Stimulated activated CD8-positive, alpha-beta memory T cell treated with anti-CD3 and anti-CD28 coated beads, Interleukin-7, amount 100 ng/mL, for 4 hours (primary cell): ENCODE data around the gene TULP4.

Source experiments
- DNase-seq, 2 donors: peaks; one replicate each; pipeline ENCODE4 v3.0.0-alpha.2; 2020; ENCODE audit warnings: low read depth in 2 of 2

TULP4 gene

DNA sequence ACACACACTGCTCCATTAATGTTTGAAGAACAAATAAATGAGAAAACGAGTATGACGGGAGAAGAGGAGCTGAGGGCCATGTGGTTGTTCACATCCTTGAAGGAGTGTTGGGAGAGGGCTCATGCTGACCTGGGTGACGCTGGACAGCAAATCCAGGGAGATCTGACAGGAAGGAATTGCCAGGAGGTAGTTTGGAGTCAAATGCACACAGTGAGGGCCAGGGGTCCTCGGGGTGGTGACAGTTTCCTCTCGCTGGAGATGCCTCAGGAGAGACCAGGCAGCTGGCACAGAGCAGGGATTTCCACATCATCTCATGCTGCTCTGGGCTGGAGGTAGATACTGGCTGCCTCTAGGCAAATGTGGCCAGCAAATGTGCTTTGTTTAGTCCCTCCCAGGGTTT is 245.7 kb downstream of the TULP4 start:
- DNase-seq, result no peak

DNA sequence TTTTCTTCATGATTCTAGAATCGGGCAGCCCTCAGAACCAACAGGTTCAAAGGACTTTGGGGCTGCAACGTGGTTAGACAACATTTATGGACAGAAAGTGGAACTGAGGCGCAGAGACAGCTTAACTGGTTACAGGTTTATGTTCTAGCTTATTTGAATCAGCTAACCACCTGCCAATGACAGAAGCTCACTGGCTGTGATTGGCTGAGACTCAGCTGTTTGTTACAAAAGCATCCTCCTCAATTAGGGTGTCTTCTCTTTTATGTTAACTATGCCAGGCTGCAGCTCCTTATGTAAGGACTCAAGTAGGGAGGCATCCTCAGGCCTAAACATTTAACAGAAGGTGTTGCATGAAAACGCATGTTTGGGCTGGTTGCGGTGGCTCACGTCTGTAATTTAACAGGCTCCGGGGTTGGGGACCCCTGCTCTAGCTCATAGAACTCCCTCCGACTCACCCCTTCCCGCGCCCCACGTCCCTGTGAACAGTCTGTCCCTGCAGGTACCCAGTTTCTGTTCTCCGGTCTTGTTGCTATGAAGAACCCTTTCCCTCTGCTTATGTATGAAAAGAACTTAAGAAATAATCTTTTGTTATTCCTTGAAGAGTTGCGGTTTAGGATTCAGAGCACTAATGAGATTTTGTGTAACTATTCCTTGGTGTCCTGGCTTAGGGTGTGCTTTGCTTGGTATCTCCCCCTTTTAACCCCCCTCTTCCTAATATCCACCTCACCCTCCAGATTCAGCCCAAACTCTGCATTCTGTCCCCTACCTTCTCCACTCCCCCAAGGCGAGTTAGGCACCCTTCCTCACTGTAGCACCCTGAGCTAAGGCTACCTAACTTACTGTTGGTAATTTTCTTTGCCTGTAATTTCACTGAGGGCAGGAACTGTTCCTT is 246.4 kb downstream of the TULP4 start:
- no peak for DNase-seq

DNA sequence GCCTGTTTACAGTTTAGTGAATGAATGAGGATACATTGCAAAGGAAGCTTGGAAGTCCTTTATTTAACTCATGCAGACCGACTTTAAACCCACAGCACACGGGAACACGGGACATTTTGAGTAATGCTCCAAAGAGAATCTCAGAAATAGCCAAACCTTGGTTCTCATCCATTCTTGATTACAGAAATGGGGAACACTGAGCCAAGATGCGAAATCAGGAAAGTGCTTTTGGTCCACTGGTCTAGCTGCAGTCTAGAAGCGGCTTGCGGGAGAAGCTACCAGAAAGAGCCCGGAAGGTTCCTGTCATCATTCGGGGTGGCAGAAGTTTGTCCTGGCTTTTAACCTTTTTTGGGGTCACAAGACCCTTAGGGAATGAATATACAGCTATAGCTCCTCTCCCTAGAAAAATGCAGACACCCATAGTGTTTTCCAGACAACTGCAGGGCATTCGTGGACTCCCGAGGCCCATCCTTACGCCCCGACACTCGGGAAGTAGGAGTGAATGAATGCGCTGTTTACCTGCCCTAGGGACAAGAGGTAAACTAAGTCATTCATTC is 247.2 kb downstream of the TULP4 start:
- DNase-seq, result no peak

DNA sequence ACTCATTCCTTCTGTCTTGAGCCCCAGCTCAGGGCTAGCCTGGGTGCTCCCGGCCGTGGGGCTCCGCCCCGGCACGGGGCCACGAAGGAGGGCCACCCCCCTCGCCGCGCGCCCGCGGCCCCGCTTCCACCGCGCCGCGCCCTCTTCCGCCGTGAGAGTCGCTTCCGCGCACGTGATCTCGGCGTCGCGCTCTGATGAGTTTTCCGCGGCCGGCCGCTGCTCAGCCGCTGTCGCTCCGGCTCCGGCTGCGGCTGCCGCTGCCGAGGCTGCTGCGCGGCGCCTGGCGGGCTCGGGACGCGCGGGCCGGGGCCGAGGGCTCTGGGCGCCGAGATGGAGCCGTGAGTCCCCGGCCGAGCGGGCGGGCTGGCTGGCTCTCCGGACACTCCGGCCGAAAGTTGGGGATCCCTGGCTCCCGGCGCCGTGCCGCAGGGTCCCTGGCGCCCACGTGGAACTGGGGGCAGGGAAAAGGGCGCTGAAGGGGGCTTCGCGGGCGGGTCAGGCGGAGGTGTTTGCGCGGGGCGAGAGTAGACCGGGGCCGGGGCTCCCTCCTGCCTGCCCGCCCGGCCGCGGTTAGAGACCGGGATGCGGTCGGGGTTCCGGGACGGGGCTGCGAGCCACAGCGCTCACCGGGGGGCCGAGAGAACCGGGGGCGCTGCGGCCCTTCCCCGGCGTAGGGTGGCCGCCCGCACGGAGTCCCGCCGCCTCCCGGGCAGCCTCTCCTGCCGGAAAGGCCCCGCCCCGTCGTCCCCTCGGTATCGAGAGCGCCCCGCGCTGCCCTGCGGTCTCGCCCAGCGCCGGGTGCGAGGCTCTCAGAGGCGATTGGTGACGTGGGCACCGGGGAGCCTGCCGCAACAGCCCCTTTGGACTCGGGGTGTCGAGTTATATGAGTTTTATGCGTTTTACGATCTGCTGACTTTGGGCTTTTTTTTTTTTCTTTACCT is 247.9 kb downstream of the TULP4 start, which contains the start of gene TMEM181:
TMEM181 (plus strand) TSS at position 197 of the 941 bp plus-strand sequence; CDS start at position 331, 134 bp downstream.
- peak; percentile 65 to 87 for DNase-seq

DNA sequence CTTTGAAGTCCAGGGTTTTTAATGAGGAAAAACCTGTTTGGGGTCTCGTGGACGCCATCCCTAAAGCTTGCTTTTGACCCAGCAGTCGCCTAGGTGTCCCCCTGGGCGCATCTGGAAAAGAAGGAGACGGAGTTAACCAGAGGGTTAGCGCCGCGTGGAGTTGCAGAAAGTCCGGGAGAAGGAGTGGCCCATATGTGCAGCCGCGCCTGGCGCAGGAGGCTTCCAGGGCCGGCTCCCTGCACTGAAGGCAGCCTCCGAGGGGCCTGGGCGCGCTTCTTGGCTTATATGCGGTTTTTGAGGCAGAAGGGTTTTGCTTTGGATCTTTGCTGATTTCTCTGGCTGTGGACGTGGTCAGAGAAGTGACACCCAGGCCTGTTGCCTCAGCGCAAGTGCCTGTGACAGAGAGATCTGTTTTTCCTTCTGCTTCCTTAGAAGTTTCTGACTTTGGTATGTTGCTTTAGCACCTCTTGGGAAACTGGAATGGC is 248.6 kb downstream of the TULP4 start:
- DNase-seq, result no peak
